ENCODE results near the gene UBASH3B.

UBASH3B gene

GRCh38 chr11:122785031-122785541 lies 129.6 kb downstream of the UBASH3B start:
- no peaks in the 10 kb centered on the region for H3K36me3 ChIP-seq (ENCODE audit: control insufficient read depth, insufficient read depth, low read length)
- H3K27me3 ChIP-seq (replicated peaks; ENCODE audit: control insufficient read depth, insufficient read depth, low read length): no peaks in the 10 kb centered on the region; the same call in 1 of the 2 replicates
- TF ChIP-seq CTCF (IDR thresholded peaks at IDR 0.05; ENCODE audit: insufficient read depth, low read length, poor library complexity, severe bottlenecking): no peak
- DNase-seq (ENCODE audit: extremely low read depth, insufficient read length): no peak
- H3K4me3 ChIP-seq (replicated peaks; ENCODE audit: low read depth, low read length): no peak overlapping the region

- no peak overlapping the region for H3K4me3 ChIP-seq (replicated peaks; ENCODE audit: low read depth, low read length)
- no peak for DNase-seq (ENCODE audit: extremely low read depth, insufficient read length)
- H3K27me3 ChIP-seq (replicated peaks; ENCODE audit: control insufficient read depth, insufficient read depth, low read length): no peaks in the 10 kb centered on the region; the same call in 1 of the 2 replicates
- no peak for TF ChIP-seq CTCF (IDR thresholded peaks at IDR 0.05; ENCODE audit: insufficient read depth, low read length, poor library complexity, severe bottlenecking)
- no peaks in the 10 kb centered on the region for H3K36me3 ChIP-seq (ENCODE audit: control insufficient read depth, insufficient read depth, low read length)
Observed at GRCh38 chr11:122786896-122787295, 131.4 kb downstream of the UBASH3B start.

GRCh38 chr11:122788781-122789535 lies 133.4 kb downstream of the UBASH3B start:
- H3K27me3 ChIP-seq (replicated peaks; ENCODE audit: control insufficient read depth, insufficient read depth, low read length): no peaks in the 10 kb centered on the region; the same call in 1 of the 2 replicates
- no peaks in the 10 kb centered on the region for H3K36me3 ChIP-seq (ENCODE audit: control insufficient read depth, insufficient read depth, low read length)
- H3K4me3 ChIP-seq (replicated peaks; ENCODE audit: low read depth, low read length): no peak overlapping the region
- TF ChIP-seq CTCF (IDR thresholded peaks at IDR 0.05; ENCODE audit: insufficient read depth, low read length, poor library complexity, severe bottlenecking): peak; percentile 11
- DNase-seq (ENCODE audit: extremely low read depth, insufficient read length): no peak

- Histone ChIP-seq H3K36me3 (ENCODE audit: control insufficient read depth, insufficient read depth, low read length) (no peaks in the 10 kb centered on the region), H3K27me3 (replicated peaks; ENCODE audit: control insufficient read depth, insufficient read depth, low read length) (no peaks in the 10 kb centered on the region; the same call in 1 of the 2 replicates), H3K4me3 (replicated peaks; ENCODE audit: low read depth, low read length) (no peak overlapping the region)
- no peak for TF ChIP-seq CTCF (IDR thresholded peaks at IDR 0.05; ENCODE audit: insufficient read depth, low read length, poor library complexity, severe bottlenecking)
- no peak for DNase-seq (ENCODE audit: extremely low read depth, insufficient read length)
Observed at GRCh38 chr11:122789907-122790306, 134.4 kb downstream of the UBASH3B start.

GRCh38 chr11:122791411-122791810 lies 135.9 kb downstream of the UBASH3B start:
- Histone ChIP-seq H3K4me3 (replicated peaks; ENCODE audit: low read depth, low read length) (no peak overlapping the region), H3K27me3 (replicated peaks; ENCODE audit: control insufficient read depth, insufficient read depth, low read length) (no peaks in the 10 kb centered on the region; the same call in 1 of the 2 replicates), H3K36me3 (ENCODE audit: control insufficient read depth, insufficient read depth, low read length) (no peaks in the 10 kb centered on the region)
- DNase-seq (ENCODE audit: extremely low read depth, insufficient read length): no peak
- TF ChIP-seq CTCF (IDR thresholded peaks at IDR 0.05; ENCODE audit: insufficient read depth, low read length, poor library complexity, severe bottlenecking): no peak

All from GM06990 (cell line).